ENCODE measurements around the gene BMP8A.

DNA sequence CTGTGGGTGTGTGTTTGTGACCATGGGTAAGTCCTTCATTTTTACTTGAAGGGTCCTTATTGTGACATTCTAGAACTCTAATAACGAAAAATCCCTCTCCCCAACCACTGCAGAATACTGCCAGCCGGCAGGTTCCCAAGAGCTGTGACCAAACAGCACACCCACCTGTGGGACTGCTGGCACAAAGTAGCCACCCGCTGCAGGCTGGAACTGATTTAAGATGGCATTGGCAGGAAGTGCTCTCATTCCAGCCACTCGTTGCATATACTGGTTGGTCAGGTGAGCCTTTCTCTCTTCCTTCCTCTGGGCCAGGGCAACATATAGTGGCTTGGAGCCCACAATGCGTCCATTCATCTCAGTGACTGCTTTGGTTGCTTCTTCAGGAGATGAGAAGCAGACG lies 73.5 kb downstream of the BMP8A start:
- TF ChIP-seq, protein P1, sequence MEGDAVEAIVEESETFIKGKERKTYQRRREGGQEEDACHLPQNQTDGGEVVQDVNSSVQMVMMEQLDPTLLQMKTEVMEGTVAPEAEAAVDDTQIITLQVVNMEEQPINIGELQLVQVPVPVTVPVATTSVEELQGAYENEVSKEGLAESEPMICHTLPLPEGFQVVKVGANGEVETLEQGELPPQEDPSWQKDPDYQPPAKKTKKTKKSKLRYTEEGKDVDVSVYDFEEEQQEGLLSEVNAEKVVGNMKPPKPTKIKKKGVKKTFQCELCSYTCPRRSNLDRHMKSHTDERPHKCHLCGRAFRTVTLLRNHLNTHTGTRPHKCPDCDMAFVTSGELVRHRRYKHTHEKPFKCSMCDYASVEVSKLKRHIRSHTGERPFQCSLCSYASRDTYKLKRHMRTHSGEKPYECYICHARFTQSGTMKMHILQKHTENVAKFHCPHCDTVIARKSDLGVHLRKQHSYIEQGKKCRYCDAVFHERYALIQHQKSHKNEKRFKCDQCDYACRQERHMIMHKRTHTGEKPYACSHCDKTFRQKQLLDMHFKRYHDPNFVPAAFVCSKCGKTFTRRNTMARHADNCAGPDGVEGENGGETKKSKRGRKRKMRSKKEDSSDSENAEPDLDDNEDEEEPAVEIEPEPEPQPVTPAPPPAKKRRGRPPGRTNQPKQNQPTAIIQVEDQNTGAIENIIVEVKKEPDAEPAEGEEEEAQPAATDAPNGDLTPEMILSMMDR (IDR thresholded peaks at IDR 0.05 in 2 of 3, conservative IDR thresholded peaks at IDR 0.05 in 1 of 3; ENCODE audit: control insufficient read depth in 2 of 3, extremely low read depth in 1 of 3, insufficient read depth in 1 of 3, low read depth in 3 of 3, low read length in 3 of 3), result no peak
- TF ChIP-seq MYC (IDR thresholded peaks at IDR 0.05; ENCODE audit: insufficient read depth, insufficient read length, insufficient replicate concordance, low read length, severe bottlenecking), result no peak

Data from GM12878 (cell line).